Right renal pelvis (tissue), 4 donors: Measurements from ENCODE around the gene KLK12. TPM values are rescaled to one million over a fixed set of nuclear protein-coding genes. Genes with fewer than 3 reads are reported as not detected.

Source experiments
- DNase-seq, 4 donors: peaks; one replicate each; pipeline ENCODE4 v3.0.0-alpha.2; 2013; ENCODE audit warnings: low read depth in 4 of 4, low spot score in 3 of 4, missing footprints in 1 of 4
- polyA plus RNA-seq, 4 donors: library from polyadenylated mRNA; unstranded; fragments of 120-200 nt; gene quantifications; one replicate each; pipeline ENCODE4 v1.2.1, GENCODE V29; 2013; ENCODE audit not compliant: insufficient read length in 4 of 4

Gene KLK12, protein sequence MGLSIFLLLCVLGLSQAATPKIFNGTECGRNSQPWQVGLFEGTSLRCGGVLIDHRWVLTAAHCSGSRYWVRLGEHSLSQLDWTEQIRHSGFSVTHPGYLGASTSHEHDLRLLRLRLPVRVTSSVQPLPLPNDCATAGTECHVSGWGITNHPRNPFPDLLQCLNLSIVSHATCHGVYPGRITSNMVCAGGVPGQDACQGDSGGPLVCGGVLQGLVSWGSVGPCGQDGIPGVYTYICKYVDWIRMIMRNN
- polyA plus RNA-seq, result under 1 TPM in 1 of 4 donors, not detected in 3; 0.06 TPM

- no peak for DNase-seq
These were observed at the start of gene KLK12 for GRCh38 chr19:51034704-51035103. TSS of gene KLK12 (minus strand) at chr19:51035002. CDS start at chr19:51034621, 381 bp downstream.

GRCh38 chr19:51084505-51084904, 49.7 kb upstream of the KLK12 start:
- DNase-seq, result no peak

- no peak for DNase-seq
These were observed 49.0 kb upstream of the KLK12 start for GRCh38 chr19:51083783-51084182.

GRCh38 chr19:51083181-51083580, 48.4 kb upstream of the KLK12 start:
- DNase-seq, result no peak

DNA sequence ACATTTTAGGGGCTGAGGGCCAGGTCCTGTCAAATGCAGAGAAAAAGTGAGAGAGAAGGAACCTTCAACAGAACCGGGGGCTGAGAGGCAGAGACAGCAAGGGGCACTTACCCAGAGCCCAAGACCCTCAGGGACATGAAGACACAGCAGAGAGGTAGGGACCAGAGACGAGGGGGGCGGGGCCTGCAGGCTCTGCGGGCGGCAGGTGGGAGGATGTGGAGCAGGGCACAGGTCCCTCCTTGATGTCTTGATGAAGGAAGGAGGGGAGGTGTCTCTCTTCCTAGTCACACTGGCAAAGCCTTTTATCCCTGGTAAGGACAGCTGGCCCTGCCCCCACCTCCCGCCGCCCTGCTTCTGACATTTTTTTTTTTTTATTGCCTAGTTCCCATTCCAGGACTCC, 47.8 kb upstream of the KLK12 start, which contains the start of gene KLK14:
TSS of gene KLK14 (minus strand) at position 277 of the 400 bp plus-strand sequence. CDS start at position 4, 273 bp downstream.
- no peak for DNase-seq

DNA sequence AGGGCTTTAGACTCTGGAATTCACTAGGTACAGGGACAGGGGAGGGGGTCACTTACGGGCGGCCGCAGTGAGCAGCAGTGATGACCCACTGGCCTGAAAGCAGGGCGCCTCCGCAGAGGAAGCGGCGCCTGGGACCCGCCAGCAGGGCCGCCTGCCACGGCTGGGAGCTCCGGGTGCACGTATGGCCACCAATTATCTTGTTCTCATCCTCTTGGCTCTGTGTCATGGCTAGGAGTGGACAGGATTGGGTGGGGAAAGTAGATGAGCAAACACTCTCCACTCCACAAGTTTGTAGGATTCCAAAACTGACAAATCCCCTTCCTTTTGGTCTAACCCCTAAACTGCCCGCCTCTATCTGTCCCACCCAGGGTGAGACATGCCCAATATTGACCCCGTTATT, 46.7 kb upstream of the KLK12 start:
- no peak for DNase-seq

DNA sequence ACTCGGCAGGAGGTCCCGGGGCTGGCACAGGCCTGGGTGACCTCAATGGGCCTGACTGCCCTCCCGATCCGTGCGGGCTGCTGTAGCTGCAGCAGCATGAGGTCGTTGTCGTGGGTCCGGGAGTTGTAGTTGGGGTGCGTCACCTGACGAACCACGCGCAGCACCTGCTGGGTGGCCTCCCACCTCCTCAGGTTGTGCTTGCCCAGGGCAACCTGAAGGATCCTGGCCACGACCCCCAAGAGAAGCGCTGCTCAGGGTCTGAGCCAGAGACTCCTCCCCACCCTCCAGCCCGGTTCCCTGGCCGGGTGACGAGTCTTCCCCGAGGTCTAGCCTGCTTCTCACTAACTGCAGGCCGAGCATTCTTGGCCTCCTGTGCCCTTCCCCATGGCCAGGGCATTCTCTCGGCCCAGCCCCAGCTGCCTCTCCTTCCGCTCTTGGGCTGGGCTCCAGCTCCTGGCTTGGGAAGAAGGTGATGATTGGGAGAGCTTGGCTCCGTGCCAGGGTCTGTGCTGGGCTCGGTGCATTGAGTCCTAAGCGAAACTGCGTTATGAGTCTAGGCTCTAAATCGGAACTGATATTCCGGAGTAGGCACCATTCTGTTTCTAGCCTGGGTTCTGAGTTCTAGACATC, 44.8 kb upstream of the KLK12 start:
- no peak for DNase-seq

- DNase-seq, result no peak
These were observed 43.9 kb upstream of the KLK12 start for GRCh38 chr19:51078731-51079130.

DNA sequence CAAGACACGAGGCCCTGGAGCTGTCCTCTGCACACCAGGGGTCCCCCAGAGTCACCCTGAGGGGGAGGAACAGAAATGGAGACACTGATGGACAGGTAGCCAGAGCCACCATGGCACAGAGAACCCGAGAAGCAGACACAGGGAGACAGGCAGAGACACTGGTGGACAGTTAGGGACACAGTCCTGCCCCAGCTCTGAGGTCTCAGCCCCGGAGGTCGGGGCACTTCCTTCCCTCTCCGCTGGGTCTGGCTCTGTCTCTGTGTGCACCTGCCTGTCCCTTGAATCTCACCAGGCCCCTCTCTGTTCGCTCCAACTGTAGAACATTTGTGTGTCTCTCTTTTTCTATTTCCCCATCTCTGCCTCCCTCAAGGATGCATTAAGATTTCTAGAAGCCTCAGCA, 43.3 kb upstream of the KLK12 start:
- no peak for DNase-seq

DNA sequence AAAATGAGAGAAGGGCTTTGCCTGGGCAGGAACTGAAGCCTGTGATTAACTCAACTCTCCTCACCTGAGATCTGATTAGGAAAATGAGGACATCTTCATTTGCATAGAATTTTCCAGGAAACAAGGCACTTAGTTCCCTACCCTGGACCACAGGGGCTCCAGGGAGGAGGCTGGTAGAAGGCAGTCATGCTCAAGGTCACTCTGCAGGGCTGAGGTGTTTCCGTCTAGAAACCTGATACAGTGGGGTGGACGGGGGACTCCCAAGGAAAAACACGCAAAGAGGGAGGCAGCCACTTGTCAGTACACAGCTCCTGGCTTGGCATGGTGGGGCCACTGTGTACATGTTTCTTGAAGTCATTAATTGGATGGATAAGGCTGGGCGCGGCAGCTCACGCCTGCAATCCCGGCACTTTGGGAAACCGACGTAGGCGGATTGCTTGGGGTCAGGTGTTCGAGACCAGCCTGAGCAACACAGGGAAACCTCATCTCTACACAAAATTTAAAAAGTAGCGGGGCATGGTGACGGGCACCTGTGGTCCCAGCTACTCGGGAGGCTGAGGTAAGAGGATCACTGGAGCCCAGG, 41.9 kb upstream of the KLK12 start:
- no peak for DNase-seq

DNA sequence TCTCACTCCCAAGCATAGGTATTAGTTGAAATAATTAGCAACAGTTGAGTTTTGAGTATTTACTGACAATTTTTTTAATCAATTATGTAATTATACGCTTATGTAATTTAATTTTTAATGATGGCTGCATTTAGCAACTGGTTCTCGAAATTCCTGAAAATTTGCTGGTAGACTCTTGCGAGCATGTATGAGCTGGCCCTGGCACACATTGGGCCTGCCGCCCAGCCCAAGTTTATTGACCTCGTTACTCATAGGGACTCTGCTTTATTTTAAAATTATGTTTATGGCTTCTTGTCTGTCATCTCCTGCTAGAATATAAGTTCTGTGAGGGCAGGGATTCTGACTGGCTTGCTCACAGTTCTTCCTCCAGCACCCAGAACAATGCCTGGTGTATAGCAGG, 41.2 kb upstream of the KLK12 start:
- no peak for DNase-seq

GRCh38 chr19:51071095-51071405, 36.2 kb upstream of the KLK12 start:
- no peak for DNase-seq

GRCh38 chr19:51070334-51071094, 35.7 kb upstream of the KLK12 start:
- no peak for DNase-seq

DNA sequence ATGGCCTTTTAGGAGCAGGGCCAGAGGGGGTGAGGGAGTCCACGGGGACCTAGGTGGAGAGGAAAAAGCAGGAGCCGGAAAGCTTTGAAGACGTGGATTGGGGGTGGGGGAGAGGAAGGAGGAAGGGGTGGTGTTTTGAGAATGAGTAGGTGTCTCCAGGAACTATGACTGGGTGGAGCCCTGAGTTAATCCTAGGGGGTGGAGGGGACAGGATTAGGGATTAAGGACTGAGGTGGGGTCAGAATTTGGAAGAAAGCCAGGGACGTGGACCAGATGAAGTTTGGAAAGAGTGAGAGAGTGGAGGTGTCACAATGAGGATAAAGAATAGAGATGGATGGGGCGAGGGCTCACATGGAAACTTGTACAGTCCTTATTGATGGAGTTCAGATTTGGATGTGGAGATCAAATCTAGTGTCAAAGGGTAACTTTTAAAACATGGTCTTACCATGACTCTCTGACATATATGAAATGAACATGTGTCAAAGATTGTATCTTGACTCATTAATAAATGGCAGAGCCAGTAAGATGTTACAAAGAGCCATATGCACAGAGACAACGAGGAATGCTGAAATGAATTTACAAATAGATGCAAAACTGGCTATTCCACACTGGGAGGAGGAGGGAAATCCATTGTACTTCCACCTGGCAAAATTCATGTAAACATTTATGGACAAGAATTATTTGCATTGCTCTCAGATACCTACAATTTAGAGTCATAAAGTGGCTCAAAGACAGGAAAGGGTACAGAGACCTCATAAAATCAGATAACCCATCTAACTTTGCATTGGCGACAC, 31.8 kb upstream of the KLK12 start:
- DNase-seq, result no peak

GRCh38 chr19:51065221-51065960, 30.6 kb upstream of the KLK12 start:
- no peak for DNase-seq

DNA sequence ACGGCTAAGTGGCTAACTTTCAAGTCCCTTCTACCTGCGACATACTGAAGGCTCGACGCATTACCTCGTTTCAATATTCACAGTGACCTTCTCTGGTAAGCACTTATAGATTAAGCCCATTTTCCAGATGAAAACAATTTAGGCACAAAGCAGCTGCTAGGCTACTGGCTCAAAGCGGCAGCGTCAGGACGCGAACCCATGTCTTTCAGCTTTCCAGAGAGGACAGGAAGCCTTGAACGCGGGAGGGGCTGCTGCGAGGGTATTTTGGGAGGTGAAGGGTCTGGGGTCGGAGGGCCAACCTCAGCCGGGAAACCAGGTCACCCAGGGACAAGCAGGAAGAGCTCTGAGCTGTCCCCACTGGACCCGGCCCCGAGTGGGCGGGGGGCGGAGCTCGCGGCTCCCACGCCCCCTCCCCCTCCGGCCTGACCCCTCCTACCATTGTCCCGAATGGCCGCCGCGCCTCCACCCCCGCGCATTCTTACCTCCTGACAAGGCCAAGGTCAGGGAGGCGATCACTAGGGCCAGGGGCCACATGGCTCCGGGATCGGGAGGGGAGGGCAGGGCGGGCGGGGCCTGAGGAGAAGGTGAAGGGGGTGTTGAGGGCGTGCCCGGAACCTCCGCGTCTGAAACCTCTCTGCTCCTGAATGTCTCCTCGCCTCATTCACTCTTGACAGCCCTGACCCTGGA, 29.9 kb upstream of the KLK12 start, which contains the start of gene KLK13:
TSS of gene KLK13 (minus strand) at position 559 of the 687 bp plus-strand sequence. CDS start at position 534, 25 bp downstream.
- DNase-seq, result no peak

GRCh38 chr19:51063664-51064063, 28.9 kb upstream of the KLK12 start:
- no peak for DNase-seq

GRCh38 chr19:51060973-51061372, 26.2 kb upstream of the KLK12 start:
- DNase-seq, result no peak

GRCh38 chr19:51060336-51060735, 25.5 kb upstream of the KLK12 start:
- no peak for DNase-seq
